ENCODE measurements around the gene HNF1B. TPM values are rescaled to one million over a fixed set of nuclear protein-coding genes. Genes with fewer than 3 reads are reported as not detected.

Gene HNF1B
- total and polyA plus RNA-seq, 12 donors, result not detected

- no peak for ATAC-seq
- WGBS, 2 donors, result 53 to 70% methylated on average over 7 of the region's 7 CpGs
Measured at GRCh38 chr17:37676115-37676925, 68.5 kb downstream of the HNF1B start.

DNA sequence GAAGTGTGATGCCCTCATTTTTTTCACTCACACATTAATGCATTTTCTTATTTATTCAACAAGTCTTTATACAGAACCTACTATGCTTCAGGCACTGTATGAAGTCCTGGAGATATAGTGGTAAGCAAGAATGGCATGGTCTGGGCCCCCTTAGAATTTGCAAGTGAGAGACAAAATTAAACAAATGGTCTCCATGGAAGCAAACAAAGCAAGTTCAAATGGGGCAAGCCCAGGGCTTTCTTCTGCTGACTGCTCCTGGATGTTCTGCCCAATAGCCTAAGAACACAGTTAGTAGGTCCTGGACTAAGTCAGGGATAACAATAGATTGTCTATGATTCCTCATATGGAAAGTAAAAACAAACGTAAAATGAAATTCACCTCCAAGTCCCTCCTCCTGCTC is 70.3 kb downstream of the HNF1B start:
- no peak overlapping the region for H3K4me3 ChIP-seq
- DNase-seq (no peak), ATAC-seq (no peak)
- H3K9me3 ChIP-seq, result peaks cover 0 to 6% (median 0%) of the 10 kb centered on the region in 11 donors
- H3K36me3 ChIP-seq, result no peaks in the 10 kb centered on the region
- H3K27ac ChIP-seq, result no peak overlapping the region
- intact Hi-C loops (cut with DNase I), result loop anchor here in 2 of 10 donors (10.0 kb wide), 1 partner anchor 110 kb away; no protein-coding TSS in a partner anchor
- TF ChIP-seq, protein P1, sequence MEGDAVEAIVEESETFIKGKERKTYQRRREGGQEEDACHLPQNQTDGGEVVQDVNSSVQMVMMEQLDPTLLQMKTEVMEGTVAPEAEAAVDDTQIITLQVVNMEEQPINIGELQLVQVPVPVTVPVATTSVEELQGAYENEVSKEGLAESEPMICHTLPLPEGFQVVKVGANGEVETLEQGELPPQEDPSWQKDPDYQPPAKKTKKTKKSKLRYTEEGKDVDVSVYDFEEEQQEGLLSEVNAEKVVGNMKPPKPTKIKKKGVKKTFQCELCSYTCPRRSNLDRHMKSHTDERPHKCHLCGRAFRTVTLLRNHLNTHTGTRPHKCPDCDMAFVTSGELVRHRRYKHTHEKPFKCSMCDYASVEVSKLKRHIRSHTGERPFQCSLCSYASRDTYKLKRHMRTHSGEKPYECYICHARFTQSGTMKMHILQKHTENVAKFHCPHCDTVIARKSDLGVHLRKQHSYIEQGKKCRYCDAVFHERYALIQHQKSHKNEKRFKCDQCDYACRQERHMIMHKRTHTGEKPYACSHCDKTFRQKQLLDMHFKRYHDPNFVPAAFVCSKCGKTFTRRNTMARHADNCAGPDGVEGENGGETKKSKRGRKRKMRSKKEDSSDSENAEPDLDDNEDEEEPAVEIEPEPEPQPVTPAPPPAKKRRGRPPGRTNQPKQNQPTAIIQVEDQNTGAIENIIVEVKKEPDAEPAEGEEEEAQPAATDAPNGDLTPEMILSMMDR (IDR thresholded peaks at IDR 0.05), result no peak
- no peaks in the 10 kb centered on the region for H3K4me1 ChIP-seq
- 58 to 69% methylated on average over 1 of the region's 1 CpG for WGBS, 2 donors
- H3K27me3 ChIP-seq, result peaks cover 0 to 25% (median 8%) of the 10 kb centered on the region in 7 donors

More at GRCh38 chr17:37676115-37676925, 68.5 kb downstream of the HNF1B start:
- Histone ChIP-seq H3K4me1 (no peaks in the 10 kb centered on the region), H3K4me3 (no peak overlapping the region), H3K36me3 (no peaks in the 10 kb centered on the region), H3K27me3 (peaks cover 0 to 25% (median 8%) of the 10 kb centered on the region in 7 donors), H3K9me3 (peaks cover 0 to 6% (median 0%) of the 10 kb centered on the region in 11 donors), H3K27ac (no peak overlapping the region)
- DNase-seq, result no peak
- TF ChIP-seq, protein P1 (IDR thresholded peaks at IDR 0.05), result no peak
- intact Hi-C loops (cut with DNase I), result loop anchor here in 2 of 10 donors (10.0 kb wide), 1 partner anchor 108 kb away; no protein-coding TSS in a partner anchor

- intact Hi-C loops (cut with DNase I), result loop anchor here in 2 of 10 donors (10.0 kb wide), 1 partner anchor 111 kb away; no protein-coding TSS in a partner anchor
- no peak for DNase-seq
- WGBS, 2 donors, result 96% methylated on average over 2 of the region's 2 CpGs
- Histone ChIP-seq H3K27ac (no peak overlapping the region), H3K4me1 (no peaks in the 10 kb centered on the region), H3K4me3 (no peak overlapping the region), H3K27me3 (peaks cover 0 to 18% (median 8%) of the 10 kb centered on the region in 7 donors), H3K9me3 (peaks cover 0 to under 1% (median 0%) of the 10 kb centered on the region in 11 donors), H3K36me3 (no peaks in the 10 kb centered on the region)
- TF ChIP-seq, protein P1 (IDR thresholded peaks at IDR 0.05), result no peak
- no peak for ATAC-seq
Measured at GRCh38 chr17:37673386-37673785, 71.5 kb downstream of the HNF1B start.

DNA sequence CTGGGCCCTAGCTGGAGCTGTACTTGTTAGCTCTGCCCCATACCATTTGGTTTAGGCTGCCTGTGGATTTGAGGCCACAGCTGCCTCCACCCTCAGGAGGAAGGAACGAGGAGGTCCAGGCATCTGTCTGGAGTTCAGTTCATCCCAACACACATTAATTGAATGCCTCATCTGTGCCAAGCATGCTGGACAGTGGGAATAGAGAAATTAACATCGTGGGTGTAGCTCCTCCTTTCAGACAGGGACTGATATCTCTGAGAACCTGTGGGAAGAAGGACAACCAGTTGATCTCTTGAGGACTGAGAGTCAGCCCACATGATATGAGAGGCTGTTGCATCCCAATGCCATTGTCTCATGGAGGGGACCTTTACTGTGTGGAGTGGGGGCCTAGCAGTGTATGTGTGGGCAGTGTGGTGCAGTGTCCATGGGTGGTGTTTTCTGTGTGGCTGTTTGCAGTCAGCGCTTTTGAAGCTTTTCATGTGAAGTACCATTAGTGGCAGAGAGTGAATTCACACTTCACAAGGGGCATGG is 72.2 kb downstream of the HNF1B start:
- Histone ChIP-seq H3K4me3 (no peak overlapping the region), H3K36me3 (no peaks in the 10 kb centered on the region), H3K4me1 (no peaks in the 10 kb centered on the region), H3K27ac (no peak overlapping the region), H3K27me3 (peaks cover 0 to 12% (median 5%) of the 10 kb centered on the region in 7 donors), H3K9me3 (no peaks in the 10 kb centered on the region)
- intact Hi-C loops (cut with DNase I), result loop anchor here in 2 of 10 donors (10.0 kb wide), 1 partner anchor 112 kb away; no protein-coding TSS in a partner anchor
- WGBS, 2 donors, result 73 to 76% methylated on average over 3 of the region's 3 CpGs
- DNase-seq, result no peak
- TF ChIP-seq, protein P1 (IDR thresholded peaks at IDR 0.05), result no peak
- no peak for ATAC-seq
